DND-41 (cell line): ENCODE measurements around the gene TRIM15.

ENCODE experiments used
- CTCF ChIP-seq: IDR thresholded peaks from 2 replicates; pipeline ENCODE4 v1.5.1; 2012; ENCODE audit warnings: borderline replicate concordance, low read length, moderate library complexity, mild to moderate bottlenecking; ENCODE audit not compliant: poor library complexity, severe bottlenecking; ENCODE audit errors: extremely low read depth
- EZH2 ChIP-seq: IDR thresholded peaks from 3 replicates; pipeline ENCODE4 v1.6.1; 2012; ENCODE audit warnings: borderline replicate concordance, low read depth, mild to moderate bottlenecking, moderate library complexity, low read length, inconsistent platforms; ENCODE audit not compliant: severe bottlenecking

- TF ChIP-seq CTCF (no peak), EZH2 (no peak)
Measured at GRCh38 chr6:30171677-30172471, 8.5 kb downstream of the TRIM15 start.
